Measurements from ENCODE around the gene LRRC28.

The LRRC28 gene

GRCh38 chr15:99402014-99402729, 150.9 kb downstream of the LRRC28 start:
- H3K4me3 ChIP-seq (ENCODE audit: low read depth in 1 of 2, low read length in 2 of 2): no peak overlapping the region
- peaks cover 0 to 8% of the 10 kb centered on the region in 2 donors for H3K4me1 ChIP-seq (ENCODE audit: control insufficient read depth in 1 of 2, insufficient read depth in 2 of 2, low read length in 2 of 2)
- no peak overlapping the region for H3K27ac ChIP-seq (ENCODE audit: low read length)
- no peaks in the 10 kb centered on the region for H3K9me3 ChIP-seq (ENCODE audit: control insufficient read depth in 1 of 2, low read length in 2 of 2)
- no peaks in the 10 kb centered on the region for H3K36me3 ChIP-seq (ENCODE audit: control insufficient read depth in 1 of 2, insufficient read depth in 2 of 2, low read length in 2 of 2)
- no peaks in the 10 kb centered on the region for H3K27me3 ChIP-seq (ENCODE audit: low read depth, low read length)

GRCh38 chr15:99403597-99403996, 152.3 kb downstream of the LRRC28 start:
- H3K27ac ChIP-seq (ENCODE audit: low read length): no peak overlapping the region
- H3K27me3 ChIP-seq (ENCODE audit: low read depth, low read length): no peaks in the 10 kb centered on the region
- no peaks in the 10 kb centered on the region for H3K36me3 ChIP-seq (ENCODE audit: control insufficient read depth in 1 of 2, insufficient read depth in 2 of 2, low read length in 2 of 2)
- no peak overlapping the region for H3K4me3 ChIP-seq (ENCODE audit: low read depth in 1 of 2, low read length in 2 of 2)
- H3K9me3 ChIP-seq (ENCODE audit: control insufficient read depth in 1 of 2, low read length in 2 of 2): no peaks in the 10 kb centered on the region
- H3K4me1 ChIP-seq (ENCODE audit: control insufficient read depth in 1 of 2, insufficient read depth in 2 of 2, low read length in 2 of 2): peaks cover 3 to 16% of the 10 kb centered on the region in 2 donors

- Histone ChIP-seq H3K27ac (ENCODE audit: low read length) (no peak overlapping the region), H3K4me1 (ENCODE audit: control insufficient read depth in 1 of 2, insufficient read depth in 2 of 2, low read length in 2 of 2) (peaks cover 9 to 23% of the 10 kb centered on the region in 2 donors), H3K4me3 (ENCODE audit: low read depth in 1 of 2, low read length in 2 of 2) (no peak overlapping the region), H3K27me3 (ENCODE audit: low read depth, low read length) (no peaks in the 10 kb centered on the region), H3K9me3 (ENCODE audit: control insufficient read depth in 1 of 2, low read length in 2 of 2) (no peaks in the 10 kb centered on the region), H3K36me3 (ENCODE audit: control insufficient read depth in 1 of 2, insufficient read depth in 2 of 2, low read length in 2 of 2) (no peaks in the 10 kb centered on the region)
Measured at GRCh38 chr15:99404454-99404853, 153.2 kb downstream of the LRRC28 start.

GRCh38 chr15:99406120-99406519, 154.8 kb downstream of the LRRC28 start:
- Histone ChIP-seq H3K9me3 (ENCODE audit: control insufficient read depth in 1 of 2, low read length in 2 of 2) (no peaks in the 10 kb centered on the region), H3K4me3 (ENCODE audit: low read depth in 1 of 2, low read length in 2 of 2) (no peak overlapping the region), H3K4me1 (ENCODE audit: control insufficient read depth in 1 of 2, insufficient read depth in 2 of 2, low read length in 2 of 2) (peaks cover 9 to 23% of the 10 kb centered on the region in 2 donors)

GRCh38 chr15:99406716-99407487, 155.6 kb downstream of the LRRC28 start:
- Histone ChIP-seq H3K36me3 (ENCODE audit: control insufficient read depth in 1 of 2, insufficient read depth in 2 of 2, low read length in 2 of 2) (no peaks in the 10 kb centered on the region), H3K27ac (ENCODE audit: low read length) (no peak overlapping the region), H3K4me3 (ENCODE audit: low read depth in 1 of 2, low read length in 2 of 2) (no peak overlapping the region), H3K27me3 (ENCODE audit: low read depth, low read length) (no peaks in the 10 kb centered on the region), H3K9me3 (ENCODE audit: control insufficient read depth in 1 of 2, low read length in 2 of 2) (no peaks in the 10 kb centered on the region), H3K4me1 (ENCODE audit: control insufficient read depth in 1 of 2, insufficient read depth in 2 of 2, low read length in 2 of 2) (peaks cover 9 to 19% of the 10 kb centered on the region in 2 donors)

More at GRCh38 chr15:99406120-99406519, 154.8 kb downstream of the LRRC28 start:
- Histone ChIP-seq H3K27ac (ENCODE audit: low read length) (no peak overlapping the region), H3K36me3 (ENCODE audit: control insufficient read depth in 1 of 2, insufficient read depth in 2 of 2, low read length in 2 of 2) (no peaks in the 10 kb centered on the region), H3K27me3 (ENCODE audit: low read depth, low read length) (no peaks in the 10 kb centered on the region)

GRCh38 chr15:99407716-99408115, 156.4 kb downstream of the LRRC28 start:
- H3K36me3 ChIP-seq (ENCODE audit: control insufficient read depth in 1 of 2, insufficient read depth in 2 of 2, low read length in 2 of 2): no peaks in the 10 kb centered on the region
- peaks cover 9 to 15% of the 10 kb centered on the region in 2 donors for H3K4me1 ChIP-seq (ENCODE audit: control insufficient read depth in 1 of 2, insufficient read depth in 2 of 2, low read length in 2 of 2)
- no peaks in the 10 kb centered on the region for H3K27me3 ChIP-seq (ENCODE audit: low read depth, low read length)
- H3K9me3 ChIP-seq (ENCODE audit: control insufficient read depth in 1 of 2, low read length in 2 of 2): no peaks in the 10 kb centered on the region
- no peak overlapping the region for H3K27ac ChIP-seq (ENCODE audit: low read length)
- H3K4me3 ChIP-seq (ENCODE audit: low read depth in 1 of 2, low read length in 2 of 2): peak overlapping the region in 1 of 2 donors; percentile 6

GRCh38 chr15:99408236-99409096, 157.2 kb downstream of the LRRC28 start:
- Histone ChIP-seq H3K27me3 (ENCODE audit: low read depth, low read length) (no peaks in the 10 kb centered on the region), H3K36me3 (ENCODE audit: control insufficient read depth in 1 of 2, insufficient read depth in 2 of 2, low read length in 2 of 2) (no peaks in the 10 kb centered on the region), H3K27ac (ENCODE audit: low read length) (no peak overlapping the region), H3K4me1 (ENCODE audit: control insufficient read depth in 1 of 2, insufficient read depth in 2 of 2, low read length in 2 of 2) (peaks cover 9 to 15% of the 10 kb centered on the region in 2 donors), H3K9me3 (ENCODE audit: control insufficient read depth in 1 of 2, low read length in 2 of 2) (no peaks in the 10 kb centered on the region), H3K4me3 (ENCODE audit: low read depth in 1 of 2, low read length in 2 of 2) (peak overlapping the region; percentile 6 to 19)

DNA sequence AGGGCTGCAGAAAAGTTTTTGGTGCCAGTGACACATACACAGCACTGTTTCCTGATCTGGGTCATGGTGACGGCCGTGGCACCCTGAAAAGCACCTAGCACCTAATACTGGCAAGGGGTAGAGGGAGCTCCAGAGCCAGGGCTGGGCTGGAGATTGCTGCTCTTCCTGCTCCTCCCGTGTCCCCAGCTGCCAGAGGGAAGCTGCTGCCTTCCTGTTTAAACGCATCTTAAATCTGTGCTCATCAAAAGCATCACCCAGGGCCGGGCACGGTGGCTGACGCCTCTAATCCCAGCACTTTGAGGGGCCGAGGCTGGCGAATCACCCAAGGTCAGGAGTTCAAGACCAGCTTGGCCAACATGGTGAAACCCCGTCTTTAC, 157.8 kb downstream of the LRRC28 start:
- H3K27me3 ChIP-seq (ENCODE audit: low read depth, low read length): no peaks in the 10 kb centered on the region
- H3K36me3 ChIP-seq (ENCODE audit: control insufficient read depth in 1 of 2, insufficient read depth in 2 of 2, low read length in 2 of 2): no peaks in the 10 kb centered on the region
- no peak overlapping the region for H3K27ac ChIP-seq (ENCODE audit: low read length)
- peak overlapping the region in 1 of 2 donors; percentile 6 for H3K4me3 ChIP-seq (ENCODE audit: low read depth in 1 of 2, low read length in 2 of 2)
- peaks cover 9 to 15% of the 10 kb centered on the region in 2 donors for H3K4me1 ChIP-seq (ENCODE audit: control insufficient read depth in 1 of 2, insufficient read depth in 2 of 2, low read length in 2 of 2)
- H3K9me3 ChIP-seq (ENCODE audit: control insufficient read depth in 1 of 2, low read length in 2 of 2): no peaks in the 10 kb centered on the region

DNA sequence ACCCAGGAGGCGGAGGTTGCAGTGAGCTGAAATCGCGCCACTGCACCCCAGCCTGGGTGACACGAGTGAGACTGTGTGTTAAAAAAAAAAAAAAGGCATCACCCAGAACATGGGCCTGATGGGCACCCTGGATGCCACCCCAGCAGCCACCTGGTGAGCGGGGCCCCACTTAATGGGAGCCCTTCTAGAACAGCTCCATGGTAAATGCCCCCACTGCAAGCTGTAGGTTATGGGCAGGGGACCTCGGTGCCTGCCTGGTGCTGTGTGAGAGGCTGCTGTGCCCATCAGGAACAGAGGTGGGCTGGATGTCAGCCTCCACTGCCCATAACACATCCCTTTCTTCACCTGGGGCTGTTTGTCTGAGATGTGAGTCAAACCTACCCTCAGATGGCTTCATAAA, 158.3 kb downstream of the LRRC28 start:
- Histone ChIP-seq H3K4me3 (ENCODE audit: low read depth in 1 of 2, low read length in 2 of 2) (no peak overlapping the region), H3K4me1 (ENCODE audit: control insufficient read depth in 1 of 2, insufficient read depth in 2 of 2, low read length in 2 of 2) (peaks cover 9 to 15% of the 10 kb centered on the region in 2 donors), H3K27me3 (ENCODE audit: low read depth, low read length) (no peaks in the 10 kb centered on the region), H3K36me3 (ENCODE audit: control insufficient read depth in 1 of 2, insufficient read depth in 2 of 2, low read length in 2 of 2) (no peaks in the 10 kb centered on the region), H3K9me3 (ENCODE audit: control insufficient read depth in 1 of 2, low read length in 2 of 2) (no peaks in the 10 kb centered on the region), H3K27ac (ENCODE audit: low read length) (no peak overlapping the region)

DNA sequence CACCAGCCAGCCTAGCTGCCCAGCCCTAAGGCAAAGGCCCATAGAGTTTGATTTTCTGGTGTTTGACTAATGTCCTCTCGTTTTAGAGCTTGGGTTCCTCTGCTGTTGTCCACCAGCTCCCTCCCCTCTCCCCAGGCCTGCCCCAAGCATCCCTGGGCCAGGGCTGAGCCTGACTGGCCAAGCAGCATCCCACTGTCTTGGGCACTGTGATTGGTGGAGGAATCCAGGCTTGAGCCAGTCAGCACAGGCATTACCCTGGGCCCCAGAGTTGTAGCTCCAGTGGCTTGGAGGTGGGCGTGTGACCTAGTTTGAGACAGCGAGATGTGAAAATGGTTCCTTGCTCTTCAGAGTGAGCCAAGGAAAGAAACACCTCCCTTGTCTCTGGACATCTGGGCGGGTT, 159.2 kb downstream of the LRRC28 start:
- peaks cover 9 to 15% of the 10 kb centered on the region in 2 donors for H3K4me1 ChIP-seq (ENCODE audit: control insufficient read depth in 1 of 2, insufficient read depth in 2 of 2, low read length in 2 of 2)
- no peak overlapping the region for H3K4me3 ChIP-seq (ENCODE audit: low read depth in 1 of 2, low read length in 2 of 2)
- no peaks in the 10 kb centered on the region for H3K9me3 ChIP-seq (ENCODE audit: control insufficient read depth in 1 of 2, low read length in 2 of 2)
- no peaks in the 10 kb centered on the region for H3K36me3 ChIP-seq (ENCODE audit: control insufficient read depth in 1 of 2, insufficient read depth in 2 of 2, low read length in 2 of 2)
- H3K27me3 ChIP-seq (ENCODE audit: low read depth, low read length): no peaks in the 10 kb centered on the region
- no peak overlapping the region for H3K27ac ChIP-seq (ENCODE audit: low read length)

- peaks cover 9 to 15% of the 10 kb centered on the region in 2 donors for H3K4me1 ChIP-seq (ENCODE audit: control insufficient read depth in 1 of 2, insufficient read depth in 2 of 2, low read length in 2 of 2)
- H3K9me3 ChIP-seq (ENCODE audit: control insufficient read depth in 1 of 2, low read length in 2 of 2): no peaks in the 10 kb centered on the region
- H3K4me3 ChIP-seq (ENCODE audit: low read depth in 1 of 2, low read length in 2 of 2): no peak overlapping the region
- no peak overlapping the region for H3K27ac ChIP-seq (ENCODE audit: low read length)
- H3K36me3 ChIP-seq (ENCODE audit: control insufficient read depth in 1 of 2, insufficient read depth in 2 of 2, low read length in 2 of 2): no peaks in the 10 kb centered on the region
- H3K27me3 ChIP-seq (ENCODE audit: low read depth, low read length): no peaks in the 10 kb centered on the region
Measured at GRCh38 chr15:99411234-99411633, 160.0 kb downstream of the LRRC28 start.
